HepG2 (cell line): ENCODE data around the gene MTSS2. TPM values are rescaled to one million over a fixed set of nuclear protein-coding genes. Genes with fewer than 3 reads are reported as not detected.

ENCODE experiments used
- AGO2 ChIP-seq: fragments of 200-400 bp; formaldehyde crosslinking; optimal IDR thresholded peaks from 2 replicates; pipeline ENCODE3; 2017; ENCODE audit warnings: mild to moderate bottlenecking, low read depth, low read length, moderate library complexity
- ARID3A ChIP-seq: IDR thresholded peaks from 2 replicates; pipeline ENCODE4 v1.6.1; 2012; ENCODE audit warnings: low read depth, low read length, improper control_type of control experiment
- ARNTL ChIP-seq: sonication (generic); formaldehyde crosslinking; IDR thresholded peaks from 2 replicates; pipeline ENCODE4 v1.4.0; 2020; ENCODE audit warnings: mild to moderate bottlenecking, missing genetic modification reagents
- ETS1 ChIP-seq: sonication (generic); formaldehyde crosslinking; IDR thresholded peaks from 2 replicates; pipeline ENCODE4 v1.4.0; 2020; ENCODE audit warnings: missing genetic modification reagents
- GLI4 ChIP-seq: sonication (generic); formaldehyde crosslinking; IDR thresholded peaks from 2 replicates; pipeline ENCODE4 v1.5.1; 2020; ENCODE audit warnings: missing genetic modification reagents, mild to moderate bottlenecking, moderate library complexity, borderline replicate concordance
- HINFP ChIP-seq: sonication (generic); formaldehyde crosslinking; IDR thresholded peaks from 2 replicates; pipeline ENCODE4 v1.4.0; 2020; ENCODE audit warnings: low read depth, mild to moderate bottlenecking, missing genetic modification reagents
- KMT2B ChIP-seq: IDR thresholded peaks from 2 replicates; pipeline ENCODE4 v1.6.1; 2016; ENCODE audit warnings: missing genetic modification reagents, missing compliant biosample characterization
- NFE2L1 ChIP-seq: sonication (generic); formaldehyde crosslinking; IDR thresholded peaks from 2 replicates; pipeline ENCODE4 v1.4.0; 2020; ENCODE audit warnings: missing genetic modification reagents, mild to moderate bottlenecking, borderline replicate concordance
- PHF21A ChIP-seq: sonication (generic); formaldehyde crosslinking; IDR thresholded peaks from 2 replicates; pipeline ENCODE4 v1.5.0; 2020; ENCODE audit warnings: mild to moderate bottlenecking, missing genetic modification reagents
- TARDBP ChIP-seq: sonication (generic); formaldehyde crosslinking; IDR thresholded peaks from 2 replicates; pipeline ENCODE4 v1.8.0; 2022; ENCODE audit warnings: mild to moderate bottlenecking, missing genetic modification reagents
- TCF12 ChIP-seq, 2 experiments: fragments of 450-650 bp in 1 of 2; sonication (generic) in 1 of 2; formaldehyde crosslinking in 1 of 2; IDR thresholded peaks; 2 replicates each; pipeline versions ENCODE4 v1.6.1 to v1.8.0; 2017 to 2022; ENCODE audit warnings: antibody characterized with exemption in 1 of 2, mild to moderate bottlenecking in 1 of 2, missing genetic modification reagents in 1 of 2, moderate library complexity in 1 of 2
- ZFP82 ChIP-seq: sonication (generic); formaldehyde crosslinking; IDR thresholded peaks from 2 replicates; pipeline ENCODE4 v1.5.1; 2020; ENCODE audit warnings: mild to moderate bottlenecking, missing genetic modification reagents, borderline replicate concordance
- ZNF24 ChIP-seq: fragments of 450-650 bp; IDR thresholded peaks from 2 replicates; pipeline ENCODE4 v1.6.1; 2017; ENCODE audit warnings: antibody characterized with exemption, mild to moderate bottlenecking
- ZNF33B ChIP-seq: sonication (generic); formaldehyde crosslinking; IDR thresholded peaks from 2 replicates; pipeline ENCODE4 v1.5.1; 2020; ENCODE audit warnings: mild to moderate bottlenecking, missing genetic modification reagents
- ZNF34 ChIP-seq: sonication (generic); formaldehyde crosslinking; IDR thresholded peaks from 2 replicates; pipeline ENCODE4 v1.4.0; 2020; ENCODE audit warnings: mild to moderate bottlenecking, missing genetic modification reagents, borderline replicate concordance
- ZNF460 ChIP-seq: sonication (generic); formaldehyde crosslinking; IDR thresholded peaks from 2 replicates; pipeline ENCODE4 v1.5.1; 2020; ENCODE audit warnings: missing genetic modification reagents, mild to moderate bottlenecking, borderline replicate concordance
- ZNF577 ChIP-seq: sonication (generic); formaldehyde crosslinking; IDR thresholded peaks from 2 replicates; pipeline ENCODE4 v1.4.0; 2020; ENCODE audit warnings: mild to moderate bottlenecking, low read depth, missing genetic modification reagents, borderline replicate concordance
- ZNF639 ChIP-seq: conservative IDR thresholded peaks from 2 replicates; pipeline ENCODE4 v1.6.1; 2018; ENCODE audit warnings: missing genetic modification reagents
- ZNF737 ChIP-seq: sonication (generic); formaldehyde crosslinking; IDR thresholded peaks from 2 replicates; pipeline ENCODE4 v1.5.0; 2020; ENCODE audit warnings: missing genetic modification reagents, mild to moderate bottlenecking, borderline replicate concordance
- polyA plus RNA-seq, 8 experiments: library from polyadenylated mRNA; depleted of rRNA in 3 of 8; stranded (reverse) in 7 of 8; unstranded in 1 of 8; fragments of >200 nt; fragmentation: Illumina TruSeq in 4 of 8; extraction: Trizol in 4 of 8; gene quantifications; 2 replicates each; pipeline versions ENCODE4 v1.2.1 to v1.2.3, GENCODE V29; 2011 to 2016; ENCODE audit warnings: low read depth in 4 of 8, missing spikeins in 1 of 8, mixed read lengths in 1 of 8; ENCODE audit not compliant: insufficient read depth in 1 of 8
- total RNA-seq, 5 experiments: library from RNA; depleted of rRNA; stranded (reverse); fragments of >200 nt; fragmentation: Illumina TruSeq; extraction: Trizol; gene quantifications; 2 replicates each; pipeline ENCODE4 v1.2.3, GENCODE V29; 2016; ENCODE audit warnings: low read depth in 1 of 5

The MTSS2 gene
- total and polyA plus RNA-seq, 2 of the 13 experiments (the other 11 are each of a cell fraction or from before 2014, with no cell fraction given), result 132 to 242 TPM

- no peak for TF ChIP-seq HINFP (CRISPR knock-in tag)
- TF ChIP-seq ARNTL, result peak; percentile 54; the same call in 1 of the 2 replicates
- no peak for TF ChIP-seq TCF12 (IDR thresholded peaks at IDR 0.05)
- no peak for TF ChIP-seq TCF12 (CRISPR knock-in tag; IDR thresholded peaks at IDR 0.05)
- TF ChIP-seq ZNF24, result no peak
- no peak for TF ChIP-seq ZNF34 (CRISPR knock-in tag)
- peak; percentile 71; the same call in 1 of the 2 replicates for TF ChIP-seq PHF21A (CRISPR knock-in tag)
- no peak for TF ChIP-seq NFE2L1 (CRISPR knock-in tag)
- TF ChIP-seq ZFP82 (CRISPR knock-in tag), result peak; percentile 64; the same call in 1 of the 2 replicates
- TF ChIP-seq TARDBP (CRISPR knock-in tag), result peak; percentile 13
- 0 out of 2 replicates have a peak, but pooled peaks have one; percentile 50 for TF ChIP-seq ZNF577 (CRISPR knock-in tag)
- no peak for TF ChIP-seq ZNF33B
- 0 out of 2 replicates have a peak, but pooled peaks have one; percentile 48 for TF ChIP-seq ZNF639 (CRISPR knock-in tag)
- TF ChIP-seq ZNF460 (CRISPR knock-in tag), result no peak
- no peak for TF ChIP-seq ZNF737 (CRISPR knock-in tag)
- TF ChIP-seq KMT2B (CRISPR knock-in tag), result no peak
- TF ChIP-seq ETS1, result peak; percentile 49; the same call in 1 of the 2 replicates
- TF ChIP-seq GLI4 (CRISPR knock-in tag), result no peak; the same call in 1 of the 2 replicates
- TF ChIP-seq ARID3A, result no peak
- peak; percentile 97 for TF ChIP-seq AGO2
These were observed 2.5 kb downstream of the MTSS2 start (continued) for GRCh38 chr16:70683146-70683944.
